Measurements from ENCODE around the gene ASIC4.

ASIC4 gene

DNA sequence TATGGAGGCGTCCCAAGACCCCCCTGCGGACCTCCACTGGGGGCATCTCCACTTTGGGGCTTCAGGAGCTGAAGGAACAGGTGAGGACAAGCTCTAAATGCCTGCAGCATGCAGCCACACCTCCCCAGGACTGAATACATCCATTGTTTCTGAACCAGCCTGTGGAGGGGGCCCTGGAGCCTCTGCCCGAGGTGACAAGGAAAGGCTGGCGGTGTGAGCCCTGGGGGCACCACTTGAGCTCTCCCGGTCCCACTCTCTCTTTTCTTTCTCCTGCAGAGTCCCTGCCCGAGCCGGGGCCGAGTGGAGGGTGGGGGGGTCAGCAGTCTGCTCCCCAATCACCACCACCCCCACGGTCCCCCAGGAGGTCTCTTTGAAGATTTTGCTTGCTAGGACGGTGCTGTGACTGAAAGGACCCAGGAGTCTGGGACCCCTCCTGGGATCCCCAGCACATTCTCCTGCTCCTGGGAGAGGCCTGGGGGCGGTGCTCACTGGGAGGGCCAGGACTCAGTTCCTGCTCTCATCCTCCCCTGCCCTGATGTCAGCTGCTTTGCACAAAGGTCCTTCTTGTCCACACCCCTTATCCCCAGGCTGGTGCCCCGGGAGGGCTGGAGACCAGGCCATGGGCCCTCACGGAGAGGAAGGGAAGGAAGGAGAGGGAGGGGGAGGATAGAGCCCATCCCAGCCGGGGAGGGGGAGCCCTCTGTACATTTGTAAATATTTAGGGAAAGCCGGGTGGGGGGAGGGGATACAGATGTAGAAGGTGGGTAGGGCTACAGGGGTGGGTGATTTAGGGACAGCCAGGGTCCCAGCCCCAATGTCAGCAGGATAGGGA, 23.6 kb downstream of the ASIC4 start:
- DNase-seq = no peak

DNA sequence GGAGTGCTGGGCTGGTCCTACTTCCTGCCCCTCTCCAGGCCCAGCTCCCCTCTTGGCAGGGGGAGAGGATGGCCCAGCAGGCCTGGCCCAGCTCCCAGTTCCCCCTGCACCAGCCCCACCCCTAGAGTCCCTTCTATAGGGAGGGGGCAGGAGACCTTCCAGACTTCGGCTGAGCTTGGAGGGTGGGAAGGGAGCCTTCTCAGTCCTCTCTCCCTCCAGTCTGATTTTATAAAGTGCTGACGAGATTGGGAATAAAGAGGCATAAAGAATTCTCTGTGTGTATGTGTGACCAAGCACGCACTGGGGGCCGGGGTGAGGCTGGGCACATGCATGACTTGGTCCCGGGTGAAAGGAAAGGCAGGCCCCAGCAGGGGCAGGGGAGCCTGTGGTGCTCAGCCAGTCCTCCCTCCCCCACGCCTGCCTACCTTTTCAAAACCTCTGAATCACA, 24.2 kb downstream of the ASIC4 start:
- DNase-seq = no peak

DNA sequence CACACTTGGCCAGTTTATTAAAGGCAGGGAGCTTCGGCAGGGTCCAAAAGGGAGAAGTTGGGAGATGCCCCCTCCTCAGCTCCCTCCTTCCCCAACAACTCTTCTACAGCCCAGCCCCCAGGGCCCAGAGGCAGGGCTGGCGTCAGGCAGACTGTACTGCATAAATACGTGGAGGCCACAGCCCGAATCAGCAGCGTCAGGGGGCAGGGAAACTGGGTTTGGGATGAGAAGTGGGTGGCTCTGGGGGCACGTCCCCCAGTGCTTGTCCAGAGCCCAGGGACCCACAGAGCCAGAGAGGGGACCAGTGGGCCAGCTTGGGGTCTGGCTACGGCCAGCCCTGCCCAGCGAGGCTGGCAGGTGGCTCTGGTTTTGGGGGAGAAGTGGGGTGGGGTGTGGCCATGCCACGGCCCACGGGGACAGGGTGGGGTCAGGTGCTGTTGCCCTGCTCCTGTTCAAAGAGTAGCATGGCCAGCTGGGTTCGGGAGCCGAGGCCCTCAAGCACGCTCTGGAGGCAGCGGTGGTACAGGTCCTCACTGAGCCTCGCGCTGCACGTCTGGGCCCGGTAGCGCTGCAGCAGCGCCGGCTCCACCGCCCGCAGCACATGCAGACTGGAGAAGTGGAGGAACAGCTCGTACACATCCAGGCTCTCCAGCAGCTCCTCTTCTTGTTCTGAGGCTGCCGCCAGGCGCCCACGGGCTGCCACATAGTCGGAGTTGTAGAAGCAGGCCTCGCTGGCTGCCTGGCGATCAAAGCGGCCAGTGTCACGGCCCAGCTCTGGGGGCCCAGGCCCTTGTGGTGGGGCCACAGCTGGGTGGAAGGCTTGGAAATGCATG, 24.9 kb downstream of the ASIC4 start:
- no peak for DNase-seq

DNA sequence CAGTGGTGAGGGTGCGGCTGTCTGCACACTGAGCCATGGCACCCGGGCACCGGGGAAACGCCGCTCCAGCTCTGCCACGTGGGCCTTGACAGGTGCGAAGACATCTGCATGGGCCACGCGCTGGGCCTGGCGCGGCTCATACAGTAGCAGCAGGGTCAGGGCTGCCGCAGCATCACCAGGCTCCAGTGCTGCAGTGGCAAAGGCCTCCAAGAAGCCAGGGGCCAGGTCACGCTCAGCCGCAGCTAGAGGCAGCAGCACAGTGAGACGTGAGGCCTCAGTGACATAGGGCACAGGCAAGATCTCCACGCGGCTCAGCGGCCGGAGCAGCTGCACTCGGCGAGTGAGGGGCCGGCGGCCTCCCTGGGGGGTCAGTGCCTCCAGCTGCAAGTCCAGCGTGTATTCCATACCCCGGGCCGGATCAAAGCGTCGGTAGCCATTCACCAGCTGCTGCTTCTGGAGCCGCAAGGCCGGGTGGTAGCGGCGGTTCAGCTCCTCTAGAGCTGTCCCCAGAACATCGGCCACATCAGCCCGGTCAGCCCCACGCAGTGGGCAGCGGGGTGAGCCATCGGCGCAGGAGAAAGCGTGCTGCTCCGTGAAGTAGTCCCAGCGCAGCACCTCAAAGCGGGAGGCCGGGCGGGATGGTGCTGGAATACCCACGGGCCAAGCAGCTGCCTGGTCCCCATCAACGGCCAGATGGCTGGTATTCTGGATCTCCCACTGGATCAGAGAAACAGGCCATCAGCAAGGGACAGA, 25.8 kb downstream of the ASIC4 start:
- no peak for DNase-seq

DNA sequence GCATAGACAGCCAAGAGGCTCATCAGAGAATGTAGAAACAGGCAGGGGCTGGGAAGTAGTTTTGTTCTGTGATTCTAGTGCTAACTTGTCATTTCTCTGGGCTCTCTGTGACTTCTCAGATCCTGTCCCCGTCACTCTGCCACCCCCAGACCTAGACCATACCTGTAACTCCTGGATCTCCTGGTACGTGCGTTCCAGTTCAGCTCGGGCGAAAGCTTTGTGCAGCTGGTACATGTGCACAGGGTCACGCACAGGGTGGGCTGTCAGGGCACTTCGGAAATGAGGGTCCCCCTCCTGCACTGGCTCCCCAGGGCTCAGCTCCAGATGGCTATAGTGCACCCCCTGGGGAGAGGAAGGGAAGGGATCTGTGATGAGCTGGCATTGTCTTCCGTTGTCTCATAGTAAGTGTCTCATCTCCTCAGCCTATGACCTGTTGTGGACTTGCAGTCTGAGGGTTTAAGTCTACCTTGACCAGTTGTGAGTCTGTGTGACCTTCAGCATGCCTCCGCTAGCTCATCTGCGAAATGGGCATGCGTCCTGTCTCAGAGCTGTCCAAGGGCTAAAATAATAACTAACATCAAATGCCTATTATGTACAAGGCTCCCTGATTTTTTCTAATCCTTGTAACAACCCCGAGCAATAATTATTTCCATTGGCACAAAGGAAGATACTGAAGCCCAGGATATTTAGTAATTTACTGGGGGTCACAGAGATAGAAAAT, 26.7 kb downstream of the ASIC4 start:
- no peak for DNase-seq

DNA sequence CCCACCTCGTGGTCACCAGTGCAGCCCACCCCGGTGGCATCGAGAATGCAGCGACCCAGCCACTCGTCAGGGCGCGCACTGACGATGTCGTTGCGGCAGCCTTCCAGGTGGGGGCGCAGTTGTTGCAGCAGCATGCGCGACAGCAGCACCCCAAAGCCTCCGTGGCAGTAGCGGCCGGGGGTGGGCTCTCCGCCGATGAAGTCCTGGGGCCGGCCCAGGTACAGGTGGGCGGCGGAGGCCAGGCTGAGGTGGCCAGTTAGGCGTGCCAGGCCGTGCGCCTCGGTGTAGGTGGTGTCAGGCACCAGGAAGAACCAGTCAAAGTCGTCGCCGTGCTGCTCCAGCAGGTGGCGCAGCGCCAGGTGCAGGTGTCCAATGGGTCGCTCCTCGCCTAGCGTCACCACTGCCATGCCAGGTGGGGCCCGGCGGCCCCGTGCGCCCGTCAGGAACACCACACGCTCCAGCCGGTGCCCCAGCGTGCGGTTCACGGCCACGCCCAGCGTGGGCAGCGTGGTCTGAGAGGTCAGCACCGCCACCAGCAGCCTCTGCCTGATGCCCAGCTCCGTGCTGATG, 27.4 kb downstream of the ASIC4 start:
- DNase-seq = peak; percentile 83

DNA sequence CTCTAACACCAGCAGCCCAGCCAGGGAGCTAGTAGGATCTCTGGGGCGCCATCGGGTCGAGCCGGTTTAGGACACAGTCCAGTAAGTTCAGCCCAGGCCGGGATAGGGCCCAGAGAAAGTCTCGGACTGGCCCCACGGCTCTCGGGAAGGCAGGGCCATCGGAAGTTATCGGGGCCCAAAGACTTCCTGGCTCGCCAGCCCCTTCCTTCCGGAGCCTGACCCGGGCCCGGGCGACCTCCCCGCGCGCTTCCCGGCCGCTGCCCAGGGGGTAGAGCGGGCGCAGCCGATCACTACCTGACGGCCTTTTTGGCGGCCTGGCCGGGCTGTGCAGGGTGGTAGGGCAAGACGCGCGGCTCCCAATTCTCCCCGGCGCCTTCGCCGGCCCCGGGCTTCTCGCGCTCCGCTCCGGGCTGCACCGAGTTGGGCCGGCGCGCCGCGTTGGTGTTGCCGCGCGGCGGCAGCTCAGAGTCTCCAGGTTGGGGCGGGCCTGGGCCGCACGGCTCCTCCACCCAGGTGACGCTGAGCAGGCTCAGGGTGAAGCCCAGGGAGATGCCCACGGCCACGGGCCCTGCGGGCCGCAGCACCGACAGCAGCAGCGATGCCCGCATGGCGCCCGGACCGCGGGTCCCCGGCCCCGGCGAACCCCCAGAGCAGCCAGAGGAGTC, 28.8 kb downstream of the ASIC4 start:
- DNase-seq = peak; percentile 46

DNA sequence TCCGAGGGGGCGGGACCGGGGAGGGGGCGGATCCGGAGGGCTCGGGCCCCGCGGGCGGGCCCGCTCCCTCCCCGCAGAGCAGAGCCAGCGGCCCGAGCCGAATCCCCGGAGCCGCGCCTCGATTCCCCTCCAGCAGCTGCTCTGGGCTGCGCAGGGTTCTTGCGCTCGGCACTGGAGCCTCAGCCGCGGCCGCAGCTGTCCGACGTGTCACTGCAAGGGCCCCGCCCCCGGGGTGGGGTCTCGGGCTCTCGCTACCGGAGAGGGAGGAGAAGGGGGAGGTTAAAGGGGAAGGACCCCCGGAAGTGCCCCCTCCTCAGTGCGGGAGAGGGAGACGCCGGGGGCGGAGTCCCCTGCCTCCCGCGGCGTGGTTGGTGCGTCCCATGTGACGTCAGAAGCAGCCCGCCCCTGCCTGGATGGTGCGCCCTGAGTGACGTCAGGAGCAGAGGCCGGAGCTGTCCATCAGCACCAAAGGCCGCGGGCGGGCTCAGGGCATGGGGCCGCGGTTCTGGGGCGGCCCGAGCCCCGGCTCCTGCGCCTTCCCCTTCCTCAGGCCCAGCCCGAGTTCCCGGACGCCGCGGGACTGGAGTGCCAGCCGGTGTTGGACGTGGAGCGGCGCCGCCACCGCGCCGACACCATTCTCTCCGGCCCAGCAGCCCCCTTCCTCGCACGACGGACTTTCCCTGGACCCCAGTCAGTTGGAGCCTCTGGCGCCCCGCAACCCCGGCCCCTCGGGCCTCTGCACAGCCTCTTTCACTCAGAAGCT, 29.5 kb downstream of the ASIC4 start, which contains the start of the genes CHPF and TMEM198:
TSS of gene CHPF (minus strand) at position 214 of the 763 bp plus-strand sequence. CDS start 271 bp downstream, outside the sequence.
TSS of gene TMEM198 (plus strand) at position 433 of the 763 bp plus-strand sequence. CDS start 700 bp downstream, outside the sequence.
- peak; percentile 97 for DNase-seq

DNA sequence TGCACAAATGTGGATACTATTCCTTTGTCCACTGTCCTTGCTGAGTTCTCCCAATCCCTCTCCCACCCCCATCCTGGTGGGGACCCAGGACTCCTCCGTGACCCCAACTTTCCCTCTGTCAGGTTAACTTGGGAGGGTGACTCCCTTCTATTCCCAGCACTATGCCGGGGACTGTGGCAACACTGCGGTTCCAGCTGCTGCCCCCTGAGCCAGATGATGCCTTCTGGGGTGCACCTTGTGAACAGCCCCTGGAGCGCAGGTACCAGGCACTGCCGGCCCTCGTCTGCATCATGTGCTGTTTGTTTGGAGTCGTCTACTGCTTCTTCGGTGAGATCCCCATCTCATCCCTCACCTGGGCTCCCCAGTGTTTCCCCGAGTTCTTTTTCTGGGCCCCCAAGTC, 30.3 kb downstream of the ASIC4 start:
- DNase-seq = no peak

DNA sequence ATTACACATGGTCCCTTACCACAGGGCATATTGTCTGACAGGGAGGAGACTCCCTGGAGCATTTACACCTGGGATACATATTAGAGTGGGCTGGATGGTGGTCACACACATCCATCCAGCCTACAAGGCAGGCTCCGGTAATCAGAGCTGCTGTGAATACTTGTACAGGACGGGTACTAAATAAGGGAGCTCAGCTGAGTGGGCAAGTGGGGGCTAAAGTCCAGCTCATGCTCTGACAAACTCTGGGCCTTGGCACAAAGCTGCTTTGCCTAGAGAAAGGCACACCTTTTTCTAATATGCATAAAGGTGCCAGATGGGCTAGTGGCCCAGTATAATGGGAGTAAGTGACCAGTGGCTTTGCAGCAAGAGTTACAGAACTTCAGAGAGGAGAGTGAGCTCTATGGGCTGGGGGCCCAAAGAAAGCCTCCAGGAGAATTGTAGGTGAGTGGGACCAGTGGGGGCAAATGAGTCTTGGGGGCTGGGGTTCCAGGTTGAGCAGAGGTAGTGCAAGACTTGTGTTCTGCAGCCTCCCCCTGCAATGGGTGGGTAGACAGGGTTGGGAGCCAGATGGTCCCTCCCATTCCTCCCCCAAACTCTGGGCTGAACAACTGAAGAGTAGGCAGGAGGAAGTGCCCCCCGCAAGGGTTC, 31.1 kb downstream of the ASIC4 start:
- DNase-seq = no peak

DNA sequence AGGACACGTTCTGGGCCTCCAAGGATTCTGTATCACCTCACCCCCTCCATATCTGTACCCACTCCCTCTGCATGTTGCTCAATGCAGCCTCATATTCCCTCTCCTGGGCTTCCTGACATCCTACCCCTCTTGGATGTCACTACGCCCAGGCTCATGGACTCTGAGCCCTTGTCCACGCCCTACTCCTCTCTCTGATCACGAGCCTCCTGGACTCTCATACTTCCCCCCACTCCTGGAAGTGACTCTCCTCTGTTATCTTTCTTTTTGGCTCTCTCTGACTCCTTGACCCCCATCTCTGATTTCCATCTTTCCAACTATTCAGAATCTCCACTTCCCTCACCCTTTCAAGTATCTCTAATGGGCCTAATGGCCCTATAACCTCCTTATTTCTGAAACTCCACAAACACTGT, 31.7 kb downstream of the ASIC4 start:
- DNase-seq = no peak

DNA sequence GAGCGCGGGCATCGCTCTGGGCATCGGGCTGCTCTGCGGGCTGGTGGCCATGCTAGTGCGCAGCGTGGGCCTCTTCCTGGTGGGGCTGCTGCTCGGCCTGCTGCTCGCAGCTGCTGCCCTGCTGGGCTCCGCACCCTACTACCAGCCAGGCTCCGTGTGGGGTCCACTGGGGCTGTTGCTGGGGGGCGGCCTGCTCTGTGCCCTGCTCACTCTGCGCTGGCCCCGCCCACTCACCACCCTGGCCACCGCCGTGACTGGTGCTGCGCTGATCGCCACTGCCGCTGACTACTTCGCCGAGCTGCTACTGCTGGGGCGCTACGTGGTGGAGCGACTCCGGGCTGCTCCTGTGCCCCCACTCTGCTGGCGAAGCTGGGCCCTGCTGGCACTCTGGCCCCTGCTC, 33.3 kb downstream of the ASIC4 start:
- DNase-seq = no peak

DNA sequence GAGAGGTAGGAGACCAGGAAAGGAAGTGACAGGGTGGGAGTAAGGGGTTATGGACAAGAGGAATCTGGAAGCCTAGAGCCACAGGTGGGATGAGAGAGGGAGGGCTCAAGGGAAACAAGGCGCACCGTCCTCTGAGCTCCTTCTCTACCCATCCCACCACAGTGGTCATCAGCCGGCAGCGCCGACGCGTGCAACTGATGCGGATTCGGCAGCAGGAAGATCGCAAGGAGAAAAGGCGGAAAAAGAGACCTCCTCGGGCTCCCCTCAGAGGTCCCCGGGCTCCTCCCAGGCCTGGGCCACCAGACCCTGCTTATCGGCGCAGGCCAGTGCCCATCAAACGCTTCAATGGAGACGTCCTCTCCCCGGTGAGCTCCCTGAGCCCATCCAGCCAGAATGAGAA, 34.7 kb downstream of the ASIC4 start:
- no peak for DNase-seq

DNA sequence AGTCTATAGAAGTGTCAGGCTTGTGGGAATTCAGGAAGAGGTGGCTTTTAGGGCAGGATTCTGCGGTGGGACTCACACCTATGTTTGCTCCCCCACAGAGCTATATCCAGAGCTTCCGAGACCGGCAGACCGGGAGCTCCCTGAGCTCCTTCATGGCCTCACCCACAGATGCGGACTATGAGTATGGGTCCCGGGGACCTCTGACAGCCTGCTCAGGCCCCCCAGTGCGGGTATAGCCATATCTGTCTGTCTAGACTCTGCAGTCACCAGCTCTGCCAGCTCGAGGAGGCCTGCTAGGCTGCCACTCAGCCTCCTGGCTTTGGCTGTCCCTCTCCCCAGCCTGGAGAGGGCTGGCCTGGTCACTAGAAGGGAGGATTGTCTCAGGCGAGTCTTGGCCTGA, 35.3 kb downstream of the ASIC4 start:
- DNase-seq = no peak

DNA sequence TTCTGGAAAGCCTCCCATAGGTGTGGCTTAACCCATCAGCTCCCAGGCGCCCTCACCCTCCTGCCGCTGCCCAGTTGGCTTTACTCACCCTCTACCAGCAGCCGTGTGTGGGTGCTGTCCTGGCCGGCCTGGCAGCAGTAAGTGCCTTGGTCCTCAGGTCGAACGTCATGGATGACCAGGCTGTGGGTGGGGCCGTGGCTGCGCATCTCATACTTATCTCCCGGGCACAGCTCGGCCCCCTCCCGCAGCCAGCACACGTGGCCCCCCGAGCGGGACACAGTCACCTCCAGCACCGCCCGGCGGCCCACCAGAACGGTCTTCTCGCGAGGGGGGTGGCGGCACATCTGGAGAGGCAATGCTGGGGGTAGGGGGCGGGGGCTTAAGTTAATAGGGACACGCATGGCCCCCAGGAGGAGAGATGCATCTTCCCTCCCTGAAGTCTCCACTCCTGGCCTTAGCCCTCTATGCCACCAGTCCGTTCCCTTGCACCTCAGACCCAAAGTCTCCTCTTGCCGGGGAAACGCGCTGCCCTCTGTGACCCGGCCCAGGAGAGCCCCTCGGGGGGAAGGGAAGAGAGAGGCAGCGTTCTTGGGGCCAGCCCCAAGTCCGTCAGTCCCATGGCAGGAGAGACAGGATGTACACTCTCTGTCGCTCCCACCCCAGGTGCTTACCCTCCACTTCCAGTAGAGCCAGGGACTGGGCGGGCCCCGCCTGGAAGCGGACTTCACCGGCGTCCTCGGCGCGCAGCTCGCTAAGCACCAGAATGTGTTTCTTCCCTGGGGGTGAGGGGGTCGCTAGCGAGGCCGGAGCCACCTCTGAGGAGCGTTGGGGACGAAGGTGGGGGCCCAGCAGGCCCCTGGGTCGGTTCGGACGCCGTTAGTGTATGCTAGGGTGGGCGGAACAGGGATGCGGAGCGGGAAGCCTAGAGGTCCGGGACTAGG, 37.4 kb downstream of the ASIC4 start:
- peak; percentile 76 for DNase-seq

DNA sequence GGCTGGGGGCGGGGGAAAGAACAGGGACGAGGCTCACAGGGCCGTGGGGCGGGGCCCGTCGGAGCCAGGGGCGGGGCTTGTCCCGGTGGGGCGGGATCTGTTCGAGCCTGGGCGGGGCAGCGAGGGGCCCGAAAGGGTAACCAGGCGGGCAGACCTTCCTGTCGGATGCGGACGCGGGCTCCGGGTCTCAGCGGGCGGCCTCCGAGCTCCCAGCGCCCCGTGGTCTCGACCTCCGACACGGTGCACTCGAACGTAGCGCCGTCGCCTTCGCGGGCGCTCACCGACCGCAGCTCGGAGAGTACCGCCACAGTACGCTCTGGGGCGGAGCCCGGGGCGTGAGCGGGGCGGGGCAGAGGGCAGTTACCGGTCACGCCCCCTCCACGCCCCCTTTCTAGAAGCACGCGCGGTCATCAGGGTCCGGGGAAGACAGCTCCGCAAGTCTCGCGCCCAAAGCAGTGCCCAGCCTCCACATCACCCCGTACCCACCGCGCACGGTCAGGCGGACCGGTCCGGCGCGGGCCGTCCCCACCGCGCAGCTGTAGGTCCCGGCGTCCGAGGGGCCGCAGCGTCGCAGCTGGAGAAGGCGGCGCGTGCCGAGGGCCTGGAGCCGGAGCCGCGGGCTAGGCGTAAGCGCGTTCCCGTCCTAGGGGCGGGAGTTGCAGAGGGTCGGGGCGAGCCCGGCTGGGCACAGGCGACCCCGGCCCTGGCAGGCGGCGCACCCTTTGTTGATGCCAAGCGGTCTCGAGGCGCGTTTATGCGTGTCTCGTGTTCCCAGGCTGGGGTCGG, 38.3 kb downstream of the ASIC4 start:
- peak; percentile 85 for DNase-seq

DNA sequence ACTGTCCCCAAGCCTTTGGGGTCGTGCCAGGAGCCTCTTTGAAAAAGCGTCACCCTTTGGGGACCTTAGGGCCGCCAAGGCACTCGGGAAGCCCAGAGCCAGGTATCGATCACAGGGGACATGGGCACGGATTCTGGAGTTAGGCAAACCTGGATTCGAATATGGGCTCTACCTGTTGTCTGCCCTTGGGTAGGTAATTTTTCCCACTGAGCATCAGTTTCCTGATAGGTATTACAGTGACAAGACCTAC, 38.8 kb downstream of the ASIC4 start:
- no peak for DNase-seq

DNA sequence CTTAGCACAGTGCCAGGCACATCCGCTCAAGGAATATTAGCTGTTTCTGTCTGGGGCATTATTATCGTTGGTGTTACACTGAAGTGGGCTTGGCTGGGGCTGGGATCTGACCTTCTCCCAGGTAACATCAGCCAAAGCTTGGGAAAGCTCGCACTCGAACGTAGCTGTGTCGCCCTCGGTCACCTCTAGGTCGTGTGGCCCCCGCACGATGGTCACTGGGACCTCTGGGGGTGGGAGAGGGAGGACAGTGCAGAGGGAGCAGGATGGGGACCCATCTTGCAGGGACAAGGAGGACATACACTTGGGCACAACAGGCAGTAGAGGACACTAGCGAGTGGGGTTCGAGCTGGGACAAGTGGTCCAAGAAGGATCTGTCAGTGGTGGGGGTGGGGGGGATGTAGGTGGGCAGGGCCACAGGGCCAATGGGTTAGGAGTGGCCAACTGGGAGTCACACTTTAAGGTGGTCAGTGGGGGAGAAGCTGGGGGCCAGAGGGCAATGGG, 39.2 kb downstream of the ASIC4 start:
- DNase-seq = no peak
